Measurements from ENCODE around the gene CREB5.
"Not testable (repeated sequence)": the region's sequence is repeated elsewhere in the genome, so short reads cannot be mapped to it uniquely, and the experiment has no call there.

CREB5 gene

GRCh38 chr7:28815369-28815927 lies 403.1 kb downstream of the CREB5 start:
- DNase-seq (ENCODE audit: low spot score): no peak

GRCh38 chr7:28815928-28816373 lies 403.6 kb downstream of the CREB5 start:
- DNase-seq (ENCODE audit: low spot score): no peak

GRCh38 chr7:28818996-28819395 lies 406.7 kb downstream of the CREB5 start:
- no peak for DNase-seq (ENCODE audit: low spot score)

GRCh38 chr7:28823582-28823981 lies 411.3 kb downstream of the CREB5 start:
- no peak for DNase-seq (ENCODE audit: low spot score)

GRCh38 chr7:28825817-28826448 lies 413.6 kb downstream of the CREB5 start:
- not testable (repeated sequence) for DNase-seq (ENCODE audit: low spot score)

GRCh38 chr7:28830846-28831245 lies 418.5 kb downstream of the CREB5 start:
- DNase-seq (ENCODE audit: low spot score): no peak

- no peak for DNase-seq (ENCODE audit: low spot score)
Observed at GRCh38 chr7:28832669-28833068, 420.4 kb downstream of the CREB5 start.

GRCh38 chr7:28835800-28836199 lies 423.5 kb downstream of the CREB5 start:
- DNase-seq (ENCODE audit: low spot score): no peak

- DNase-seq (ENCODE audit: low spot score): no peak
Observed at GRCh38 chr7:28836716-28837115, 424.4 kb downstream of the CREB5 start.

- DNase-seq (ENCODE audit: low spot score): no peak
Observed at GRCh38 chr7:28837216-28837615, 424.9 kb downstream of the CREB5 start.

- DNase-seq (ENCODE audit: low spot score): no peak
Observed at GRCh38 chr7:28840592-28840995, 428.3 kb downstream of the CREB5 start.

GRCh38 chr7:28841766-28842165 lies 429.4 kb downstream of the CREB5 start:
- no peak for DNase-seq (ENCODE audit: low spot score)

GRCh38 chr7:28842769-28843295 lies 430.5 kb downstream of the CREB5 start:
- no peak for DNase-seq (ENCODE audit: low spot score)

- DNase-seq (ENCODE audit: low spot score): no peak
Observed at GRCh38 chr7:28845106-28845505, 432.8 kb downstream of the CREB5 start.

GRCh38 chr7:28847176-28847575 lies 434.9 kb downstream of the CREB5 start:
- DNase-seq (ENCODE audit: low spot score): no peak

GRCh38 chr7:28847681-28848080 lies 435.4 kb downstream of the CREB5 start:
- no peak for DNase-seq (ENCODE audit: low spot score)

GRCh38 chr7:28848906-28849305 lies 436.6 kb downstream of the CREB5 start:
- DNase-seq (ENCODE audit: low spot score): no peak

- no peak for DNase-seq (ENCODE audit: low spot score)
Observed at GRCh38 chr7:28850699-28851098, 438.4 kb downstream of the CREB5 start.

- DNase-seq (ENCODE audit: low spot score): peak; percentile 26
Observed at GRCh38 chr7:28853150-28853549, 440.8 kb downstream of the CREB5 start.

- DNase-seq (ENCODE audit: low spot score): peak; percentile 81
Observed at GRCh38 chr7:28853834-28854749, 441.8 kb downstream of the CREB5 start.

- DNase-seq (ENCODE audit: low spot score): no peak
Observed at GRCh38 chr7:28854750-28855074, 442.4 kb downstream of the CREB5 start.

GRCh38 chr7:28855538-28856217 lies 443.4 kb downstream of the CREB5 start:
- DNase-seq (ENCODE audit: low spot score): no peak
